Measurements from ENCODE around the gene SLC35G3. TPM values are rescaled to one million over a fixed set of nuclear protein-coding genes. Genes with fewer than 3 reads are reported as not detected.

SLC35G3 gene
- total RNA-seq, 1 experiment from 2014 or later = not detected

DNA sequence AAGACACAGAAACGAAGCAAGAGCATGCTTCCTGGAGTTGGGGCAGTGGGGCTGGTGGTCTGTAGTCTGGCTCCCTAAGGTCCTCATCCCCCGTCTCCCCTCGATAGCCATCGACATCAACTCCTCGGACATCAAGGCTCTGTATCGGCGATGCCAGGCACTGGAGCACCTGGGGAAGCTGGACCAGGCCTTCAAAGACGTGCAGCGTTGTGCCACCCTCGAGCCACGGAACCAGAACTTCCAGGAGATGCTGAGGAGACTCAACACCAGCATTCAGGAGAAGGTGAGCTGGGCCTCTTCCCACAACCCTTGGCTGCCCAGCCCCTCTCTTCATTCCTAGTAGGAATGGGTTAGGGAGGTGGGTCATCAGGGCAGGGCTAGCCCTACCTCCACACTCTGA lies 44.3 kb downstream of the SLC35G3 start:
- Histone ChIP-seq H3K4me3 (no peak overlapping the region), H3K9me3 (ENCODE audit: insufficient read depth, low read depth) (no peaks in the 10 kb centered on the region), H3K79me2 (ENCODE audit: low read depth) (no peaks in the 10 kb centered on the region), H2AFZ (no peak overlapping the region), H3K9me2 (ENCODE audit: insufficient read depth) (no peaks in the 10 kb centered on the region), H3K4me1 (replicated peaks; ENCODE audit: insufficient read depth) (no peaks in the 10 kb centered on the region), H3K27me3 (ENCODE audit: insufficient read depth, low read depth) (peaks cover 29% of the 10 kb centered on the region), H4K20me1 (ENCODE audit: insufficient read depth) (no peaks in the 10 kb centered on the region), H3F3A (ENCODE audit: insufficient read depth, low read depth) (no peaks in the 10 kb centered on the region), H3K36me3 (ENCODE audit: low read depth) (no peaks in the 10 kb centered on the region), H3K27ac (no peak overlapping the region), H3K4me2 (no peak overlapping the region)
- no peak for TF ChIP-seq EZH2 (IDR thresholded peaks at IDR 0.05; ENCODE audit: low read depth)
- no peak for TF ChIP-seq CTCF (conservative IDR thresholded peaks at IDR 0.05)
- BruUV-seq (replicated peaks) = no TSS peak
- intact Hi-C loops (cut with micrococcal nuclease; ENCODE audit: unreplicated experiment) = loop anchor here (10.0 kb wide), 1 partner anchor 165 kb away; no protein-coding TSS in a partner anchor
- DNase-seq = no peak
- POLR2A ChIA-PET (ENCODE audit: unreplicated experiment) = no interaction called here
- CTCF ChIA-PET = no interaction called here

DNA sequence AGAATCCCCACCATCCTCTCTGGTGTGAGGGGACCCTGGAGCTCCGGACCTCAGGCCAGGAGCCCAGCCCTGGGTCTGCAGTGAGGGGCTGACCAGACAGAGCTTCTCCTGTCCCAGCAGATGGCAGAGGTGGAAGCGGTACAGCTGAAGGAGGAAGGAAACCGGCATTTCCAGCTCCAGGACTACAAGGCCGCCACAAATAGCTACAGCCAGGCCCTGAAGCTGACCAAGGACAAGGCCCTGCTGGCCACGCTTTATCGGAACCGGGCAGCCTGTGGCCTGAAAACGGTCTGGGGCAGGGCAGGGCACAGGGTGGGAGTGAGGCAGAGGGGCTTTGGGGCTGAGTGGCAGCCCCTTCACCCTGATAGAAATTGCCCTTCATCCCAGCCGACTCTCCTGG lies 46.0 kb downstream of the SLC35G3 start:
- Histone ChIP-seq H2AFZ (no peak overlapping the region), H3K27me3 (ENCODE audit: insufficient read depth, low read depth) (peaks cover 24% of the 10 kb centered on the region), H3K9me3 (ENCODE audit: insufficient read depth, low read depth) (no peaks in the 10 kb centered on the region), H3K4me1 (replicated peaks; ENCODE audit: insufficient read depth) (no peaks in the 10 kb centered on the region), H3K79me2 (ENCODE audit: low read depth) (no peaks in the 10 kb centered on the region), H3K4me3 (no peak overlapping the region), H3K4me2 (no peak overlapping the region), H3K36me3 (ENCODE audit: low read depth) (no peaks in the 10 kb centered on the region), H3F3A (ENCODE audit: insufficient read depth, low read depth) (no peaks in the 10 kb centered on the region), H4K20me1 (ENCODE audit: insufficient read depth) (no peaks in the 10 kb centered on the region), H3K27ac (no peak overlapping the region), H3K9me2 (ENCODE audit: insufficient read depth) (no peaks in the 10 kb centered on the region)
- ChIA-PET POLR2A (ENCODE audit: unreplicated experiment) (no interaction called here), CTCF (no interaction called here)
- intact Hi-C loops (cut with micrococcal nuclease; ENCODE audit: unreplicated experiment) = loop anchor here (10.0 kb wide), 1 partner anchor 167 kb away; no protein-coding TSS in a partner anchor
- BruUV-seq (replicated peaks) = no TSS peak
- no peak for DNase-seq
- TF ChIP-seq EZH2 (IDR thresholded peaks at IDR 0.05; ENCODE audit: low read depth) (no peak), CTCF (conservative IDR thresholded peaks at IDR 0.05) (no peak)

DNA sequence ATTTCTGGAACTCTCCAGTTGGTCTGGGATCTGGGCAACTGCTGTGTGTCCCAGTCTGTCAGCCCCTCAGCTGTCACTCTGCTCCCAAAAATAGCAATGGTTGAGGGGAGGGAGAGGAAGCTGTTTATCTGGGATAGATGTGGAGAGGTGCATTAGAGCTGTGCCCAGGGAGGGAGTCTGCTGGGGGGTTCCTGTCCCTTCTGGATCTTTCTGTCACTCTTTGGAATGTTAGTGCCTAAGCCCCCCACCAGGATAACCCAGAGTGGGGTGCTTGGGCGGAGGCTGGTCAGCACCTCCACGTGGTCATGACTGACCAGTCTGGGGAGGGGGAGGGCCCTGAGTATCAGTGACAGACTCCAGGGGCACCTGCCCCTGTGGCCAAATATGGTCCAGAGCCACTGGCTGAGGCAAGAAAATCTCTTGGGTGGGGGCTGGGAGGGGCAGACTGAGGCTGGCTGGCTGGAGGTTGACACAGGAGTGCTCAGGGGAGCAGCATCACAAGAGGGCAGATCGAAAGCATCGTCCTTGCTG lies 46.8 kb downstream of the SLC35G3 start, which contains the start of gene UNC45B:
TSS of gene UNC45B (plus strand) at position 443 of the 531 bp plus-strand sequence. CDS start 447 bp downstream, outside the sequence.
- Histone ChIP-seq H3K27ac (no peak within 1 kb of the TSS), H4K20me1 (ENCODE audit: insufficient read depth) (no peaks in the 10 kb centered on the region), H2AFZ (no peak within 1 kb of the TSS), H3K36me3 (ENCODE audit: low read depth) (no peaks in the 10 kb centered on the region), H3K79me2 (ENCODE audit: low read depth) (no peaks in the 10 kb centered on the region), H3K4me2 (no peak within 1 kb of the TSS), H3K4me3 (no peak within 1 kb of the TSS), H3K27me3 (ENCODE audit: insufficient read depth, low read depth) (peaks cover 24% of the 10 kb centered on the region), H3K9me2 (ENCODE audit: insufficient read depth) (no peaks in the 10 kb centered on the region), H3K4me1 (replicated peaks; ENCODE audit: insufficient read depth) (no peaks in the 10 kb centered on the region), H3F3A (ENCODE audit: insufficient read depth, low read depth) (no peaks in the 10 kb centered on the region), H3K9me3 (ENCODE audit: insufficient read depth, low read depth) (no peaks in the 10 kb centered on the region)
- BruUV-seq (replicated peaks) = no TSS peak
- POLR2A ChIA-PET (ENCODE audit: unreplicated experiment) = no interaction called here
- intact Hi-C loops (cut with micrococcal nuclease; ENCODE audit: unreplicated experiment) = loop anchor here (10.0 kb wide), 1 partner anchor 167 kb away; no protein-coding TSS in a partner anchor
- DNase-seq = no peak
- CTCF ChIA-PET = no interaction called here
- TF ChIP-seq EZH2 (IDR thresholded peaks at IDR 0.05; ENCODE audit: low read depth) (no peak), CTCF (conservative IDR thresholded peaks at IDR 0.05) (no peak)

Data from PC-9 (cell line).